ENCODE data around the gene LBR.

The LBR gene

DNA sequence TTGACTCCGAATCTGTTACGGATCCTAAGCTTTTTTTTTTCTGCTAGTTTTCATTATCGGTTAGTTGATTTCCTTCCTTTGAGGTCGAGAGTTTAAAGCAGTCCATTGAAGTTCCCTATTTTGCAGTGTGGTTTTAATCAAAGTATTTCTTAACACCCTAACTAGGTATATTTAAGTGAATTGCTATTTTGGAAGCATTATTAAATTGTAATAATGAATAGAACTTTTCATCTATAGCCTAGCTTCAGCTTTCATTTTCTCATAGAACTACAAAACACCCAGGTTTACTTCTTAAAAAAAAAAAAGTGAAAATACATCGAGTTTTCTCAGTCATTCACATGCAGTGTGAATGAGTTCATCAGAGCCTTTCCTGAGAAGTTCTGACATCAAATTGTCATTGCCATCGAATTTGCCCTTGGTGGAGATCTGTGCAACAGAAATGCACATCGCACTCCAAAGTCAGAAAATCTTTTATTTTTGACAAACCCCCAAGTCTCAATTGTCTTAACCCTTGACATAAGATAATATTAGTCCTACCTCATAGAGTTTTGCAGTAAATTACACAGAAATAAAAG, 1.1 kb upstream of the LBR start:
- no peaks in the 10 kb centered on the region for H3K27me3 ChIP-seq (ENCODE audit: control insufficient read depth, insufficient read depth, low read length)
- no peak for DNase-seq (ENCODE audit: low read depth, low spot score)

GRCh38 chr1:225428068-225428880, 436 bp upstream of the LBR start:
- WGBS (ENCODE audit: insufficient coverage, insufficient read length): no CpG with 5 or more reads among the region's 81 CpGs
- no peaks in the 10 kb centered on the region; the same call in 1 of the 2 replicates for H3K36me3 ChIP-seq (ENCODE audit: control insufficient read depth, insufficient read depth, low read length)
- peak overlapping the region; percentile 91; the same call in 1 of the 2 replicates for H3K4me3 ChIP-seq (ENCODE audit: low read length)
- DNase-seq (ENCODE audit: low read depth, low spot score): peak; percentile 66
- no peaks in the 10 kb centered on the region; the same call in 1 of the 2 replicates for H3K9me3 ChIP-seq (ENCODE audit: control insufficient read depth, insufficient read depth, low read length)
- H3K27ac ChIP-seq (ENCODE audit: low read length): no peak overlapping the region
- peaks cover 4% of the 10 kb centered on the region for H3K4me1 ChIP-seq (ENCODE audit: control insufficient read depth, insufficient read depth, low read length)
- no peaks in the 10 kb centered on the region for H3K27me3 ChIP-seq (ENCODE audit: control insufficient read depth, insufficient read depth, low read length)

More for the DNA sequence above, 1.1 kb upstream of the LBR start:
- Histone ChIP-seq H3K9me3 (ENCODE audit: control insufficient read depth, insufficient read depth, low read length) (no peaks in the 10 kb centered on the region; the same call in 1 of the 2 replicates), H3K36me3 (ENCODE audit: control insufficient read depth, insufficient read depth, low read length) (no peaks in the 10 kb centered on the region; the same call in 1 of the 2 replicates), H3K27ac (ENCODE audit: low read length) (no peak overlapping the region), H3K4me1 (ENCODE audit: control insufficient read depth, insufficient read depth, low read length) (peaks cover 4% of the 10 kb centered on the region), H3K4me3 (ENCODE audit: low read length) (peak overlapping the region; percentile 91; the same call in 1 of the 2 replicates)
- WGBS (ENCODE audit: insufficient coverage, insufficient read length): no CpG with 5 or more reads among the region's 7 CpGs

GRCh38 chr1:225426395-225427234, 1.2 kb downstream of the LBR start:
- H3K9me3 ChIP-seq (ENCODE audit: control insufficient read depth, insufficient read depth, low read length): no peaks in the 10 kb centered on the region; the same call in 1 of the 2 replicates
- no peak overlapping the region for H3K27ac ChIP-seq (ENCODE audit: low read length)
- peak overlapping the region; percentile 91; the same call in 1 of the 2 replicates for H3K4me3 ChIP-seq (ENCODE audit: low read length)
- DNase-seq (ENCODE audit: low read depth, low spot score): no peak
- peaks cover 4% of the 10 kb centered on the region for H3K4me1 ChIP-seq (ENCODE audit: control insufficient read depth, insufficient read depth, low read length)
- no CpG with 5 or more reads among the region's 36 CpGs for WGBS (ENCODE audit: insufficient coverage, insufficient read length)
- no peaks in the 10 kb centered on the region for H3K27me3 ChIP-seq (ENCODE audit: control insufficient read depth, insufficient read depth, low read length)
- H3K36me3 ChIP-seq (ENCODE audit: control insufficient read depth, insufficient read depth, low read length): no peaks in the 10 kb centered on the region; the same call in 1 of the 2 replicates

- H3K27me3 ChIP-seq (ENCODE audit: control insufficient read depth, insufficient read depth, low read length): no peaks in the 10 kb centered on the region
- no peak overlapping the region for H3K27ac ChIP-seq (ENCODE audit: low read length)
- H3K36me3 ChIP-seq (ENCODE audit: control insufficient read depth, insufficient read depth, low read length): no peaks in the 10 kb centered on the region
- no peak overlapping the region for H3K4me3 ChIP-seq (ENCODE audit: low read length)
- no CpG with 5 or more reads among the region's 5 CpGs for WGBS (ENCODE audit: insufficient coverage, insufficient read length)
- DNase-seq (ENCODE audit: low read depth, low spot score): no peak
- H3K4me1 ChIP-seq (ENCODE audit: control insufficient read depth, insufficient read depth, low read length): peaks cover 4% of the 10 kb centered on the region
- no peaks in the 10 kb centered on the region; the same call in 1 of the 2 replicates for H3K9me3 ChIP-seq (ENCODE audit: control insufficient read depth, insufficient read depth, low read length)
These were observed 2.5 kb downstream of the LBR start for GRCh38 chr1:225425201-225425786.

GRCh38 chr1:225424562-225425200, 3.2 kb downstream of the LBR start:
- H3K4me3 ChIP-seq (ENCODE audit: low read length): no peak overlapping the region
- H3K27me3 ChIP-seq (ENCODE audit: control insufficient read depth, insufficient read depth, low read length): no peaks in the 10 kb centered on the region
- no peak for DNase-seq (ENCODE audit: low read depth, low spot score)
- H3K27ac ChIP-seq (ENCODE audit: low read length): no peak overlapping the region
- no CpG with 5 or more reads among the region's 6 CpGs for WGBS (ENCODE audit: insufficient coverage, insufficient read length)
- H3K4me1 ChIP-seq (ENCODE audit: control insufficient read depth, insufficient read depth, low read length): peaks cover 4% of the 10 kb centered on the region
- H3K36me3 ChIP-seq (ENCODE audit: control insufficient read depth, insufficient read depth, low read length): no peaks in the 10 kb centered on the region
- H3K9me3 ChIP-seq (ENCODE audit: control insufficient read depth, insufficient read depth, low read length): no peaks in the 10 kb centered on the region

DNA sequence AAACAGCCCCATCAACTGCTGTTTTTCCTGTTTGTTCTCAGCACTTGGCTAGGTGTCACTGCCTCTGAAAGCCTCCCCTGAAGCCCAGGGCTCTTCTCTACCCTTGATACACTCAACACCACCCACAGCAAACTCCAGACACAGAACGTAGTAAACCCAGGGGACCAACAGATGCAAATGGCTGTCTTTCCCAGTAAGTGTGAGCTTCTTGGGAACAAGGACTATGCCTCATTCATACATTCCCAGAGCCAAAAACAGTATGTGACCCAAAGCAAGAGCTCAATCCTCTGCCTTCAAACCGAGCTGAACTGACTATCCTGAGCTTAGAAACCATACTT, 4.4 kb downstream of the LBR start:
- DNase-seq (ENCODE audit: low read depth, low spot score): no peak
- Histone ChIP-seq H3K9me3 (ENCODE audit: control insufficient read depth, insufficient read depth, low read length) (no peaks in the 10 kb centered on the region), H3K27me3 (ENCODE audit: control insufficient read depth, insufficient read depth, low read length) (no peaks in the 10 kb centered on the region), H3K27ac (ENCODE audit: low read length) (no peak overlapping the region), H3K4me1 (ENCODE audit: control insufficient read depth, insufficient read depth, low read length) (peaks cover 4% of the 10 kb centered on the region), H3K36me3 (ENCODE audit: control insufficient read depth, insufficient read depth, low read length) (no peaks in the 10 kb centered on the region), H3K4me3 (ENCODE audit: low read length) (no peak overlapping the region)
- no CpG with 5 or more reads among the region's 2 CpGs for WGBS (ENCODE audit: insufficient coverage, insufficient read length)

DNA sequence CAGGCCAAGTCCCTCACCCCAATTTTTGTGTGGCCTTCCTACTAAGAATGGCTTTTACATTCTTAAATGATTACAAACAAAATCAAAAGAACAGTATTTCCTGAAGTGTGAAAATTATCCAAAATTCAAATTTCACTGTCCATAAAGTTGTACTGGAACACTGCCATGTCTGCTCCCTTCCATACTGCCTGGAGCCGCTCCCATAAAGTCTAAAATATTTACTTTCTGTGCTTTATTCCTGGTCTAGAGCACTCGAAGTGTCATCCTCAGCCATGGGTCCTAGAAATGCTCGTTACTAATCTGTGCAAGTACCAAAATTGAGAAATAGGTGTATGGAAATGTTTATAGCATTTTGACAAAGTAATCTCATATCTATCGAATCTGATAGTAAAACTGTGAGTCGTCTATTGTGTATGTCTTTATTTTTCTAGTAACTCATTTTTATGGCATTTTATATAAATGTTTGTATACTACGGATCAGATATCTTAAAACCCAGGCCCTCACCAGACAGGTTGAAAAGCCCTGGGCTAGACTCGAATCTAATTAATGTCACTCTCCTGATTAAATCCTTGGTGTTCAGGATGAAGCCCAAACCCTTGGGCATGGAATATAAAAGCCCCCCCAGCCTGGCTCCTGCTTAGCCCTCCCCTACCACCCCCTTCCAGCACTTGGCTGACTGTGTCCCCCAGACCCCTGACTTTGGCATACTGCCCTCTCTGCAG, 4.9 kb downstream of the LBR start:
- Histone ChIP-seq H3K36me3 (ENCODE audit: control insufficient read depth, insufficient read depth, low read length) (no peaks in the 10 kb centered on the region; the same call in 1 of the 2 replicates), H3K27ac (ENCODE audit: low read length) (no peak overlapping the region), H3K9me3 (ENCODE audit: control insufficient read depth, insufficient read depth, low read length) (no peaks in the 10 kb centered on the region), H3K4me3 (ENCODE audit: low read length) (no peak overlapping the region), H3K27me3 (ENCODE audit: control insufficient read depth, insufficient read depth, low read length) (no peaks in the 10 kb centered on the region), H3K4me1 (ENCODE audit: control insufficient read depth, insufficient read depth, low read length) (peaks cover 4% of the 10 kb centered on the region)
- WGBS (ENCODE audit: insufficient coverage, insufficient read length): no CpG with 5 or more reads among the region's 7 CpGs
- no peak for DNase-seq (ENCODE audit: low read depth, low spot score)

DNA sequence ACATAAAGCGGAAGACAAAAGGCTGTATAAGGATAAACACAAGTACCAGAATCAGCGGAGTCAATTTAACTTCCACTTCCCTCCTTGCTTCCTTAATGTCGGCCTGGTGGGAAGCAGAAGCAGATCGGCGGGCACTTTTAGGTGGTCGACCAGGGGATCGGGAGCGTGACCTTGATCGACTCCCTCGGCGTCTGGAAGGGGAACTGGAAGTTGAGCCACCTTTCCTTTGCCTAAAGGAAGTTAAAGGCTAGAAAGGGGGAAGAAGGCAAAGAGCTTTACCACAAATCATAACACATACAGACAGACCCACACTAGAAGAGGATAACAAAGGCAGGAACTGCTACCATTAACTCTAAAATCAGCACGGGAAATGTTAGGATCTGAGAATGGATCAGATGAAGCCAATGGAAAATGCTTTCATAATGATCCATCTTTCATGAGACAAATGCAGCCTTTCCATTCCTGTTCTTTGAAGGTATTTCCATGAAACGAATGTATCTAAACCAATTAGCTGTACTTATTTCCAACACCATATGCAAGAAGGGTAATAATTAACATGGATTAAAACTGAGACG, 5.7 kb downstream of the LBR start:
- no peaks in the 10 kb centered on the region for H3K27me3 ChIP-seq (ENCODE audit: control insufficient read depth, insufficient read depth, low read length)
- no peak overlapping the region for H3K27ac ChIP-seq (ENCODE audit: low read length)
- DNase-seq (ENCODE audit: low read depth, low spot score): no peak
- H3K4me3 ChIP-seq (ENCODE audit: low read length): no peak overlapping the region
- no peaks in the 10 kb centered on the region for H3K9me3 ChIP-seq (ENCODE audit: control insufficient read depth, insufficient read depth, low read length)
- no CpG with 5 or more reads among the region's 14 CpGs for WGBS (ENCODE audit: insufficient coverage, insufficient read length)
- no peaks in the 10 kb centered on the region; the same call in 1 of the 2 replicates for H3K36me3 ChIP-seq (ENCODE audit: control insufficient read depth, insufficient read depth, low read length)
- peaks cover 4% of the 10 kb centered on the region for H3K4me1 ChIP-seq (ENCODE audit: control insufficient read depth, insufficient read depth, low read length)

DNA sequence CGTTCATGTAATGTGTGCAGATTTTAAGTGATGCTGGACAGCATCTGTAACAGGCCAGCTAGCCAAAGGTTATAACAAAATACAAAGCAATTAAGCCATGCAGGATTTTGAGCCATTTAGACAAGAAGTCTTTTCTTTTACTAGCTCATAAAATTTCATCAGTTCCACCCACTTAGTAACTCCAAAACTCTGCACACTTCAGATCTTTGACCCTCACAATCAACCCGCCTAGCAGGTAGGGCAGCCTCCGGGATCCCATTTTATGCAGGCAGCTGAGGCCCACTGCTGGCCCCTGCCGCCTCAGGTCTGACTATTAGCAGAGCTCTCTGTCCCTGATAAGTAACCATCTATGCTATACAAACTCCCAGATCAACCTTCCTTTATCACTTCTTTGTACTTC, 9.2 kb downstream of the LBR start:
- Histone ChIP-seq H3K4me1 (ENCODE audit: control insufficient read depth, insufficient read depth, low read length) (no peaks in the 10 kb centered on the region), H3K4me3 (ENCODE audit: low read length) (no peak overlapping the region), H3K27ac (ENCODE audit: low read length) (no peak overlapping the region), H3K36me3 (ENCODE audit: control insufficient read depth, insufficient read depth, low read length) (peaks cover 3% of the 10 kb centered on the region; the same call in 1 of the 2 replicates), H3K27me3 (ENCODE audit: control insufficient read depth, insufficient read depth, low read length) (no peaks in the 10 kb centered on the region), H3K9me3 (ENCODE audit: control insufficient read depth, insufficient read depth, low read length) (no peaks in the 10 kb centered on the region)
- no CpG with 5 or more reads among the region's 4 CpGs for WGBS (ENCODE audit: insufficient coverage, insufficient read length)
- no peak for DNase-seq (ENCODE audit: low read depth, low spot score)
